Upper lobe of right lung (tissue), 1 donor: ENCODE results near the gene CAMTA1. TPM values are rescaled to one million over a fixed set of nuclear protein-coding genes. Genes with fewer than 3 reads are reported as not detected.

Experiments
- ATAC-seq: fragments of 200-7000 bp; cut with Tn5 transposase; one replicate; pipeline ENCODE4 v1.9.1; 2020; ENCODE audit warnings: mild to moderate bottlenecking, moderate library complexity
- DNase-seq: peaks from one replicate; pipeline ENCODE4 v3.0.0-alpha.2; 2020
- H3K27ac ChIP-seq: fragments of 200-600 bp; one replicate; pipeline ENCODE4 v1.8.0; 2022
- H3K27me3 ChIP-seq: fragments of 200-600 bp; one replicate; pipeline ENCODE4 v1.8.0; 2022; ENCODE audit warnings: mild to moderate bottlenecking
- H3K36me3 ChIP-seq: fragments of 200-600 bp; one replicate; pipeline ENCODE4 v1.8.0; 2022
- H3K4me1 ChIP-seq: fragments of 200-600 bp; one replicate; pipeline ENCODE4 v1.8.0; 2022
- H3K4me3 ChIP-seq: fragments of 200-600 bp; one replicate; pipeline ENCODE4 v1.8.0; 2022; ENCODE audit warnings: mild to moderate bottlenecking
- H3K9me3 ChIP-seq: fragments of 200-600 bp; one replicate; pipeline ENCODE4 v1.8.0; 2022
- intact Hi-C: fragments of 100-400 bp; cut with DNase I; formaldehyde crosslinking; loops from one replicate; pipeline ENCODE4 v1.11.0; 2022
- total RNA-seq: library from RNA; stranded (reverse); fragmentation: NEBNext Ultra II Directional; extraction: Animal tissue kit (Norgen Biotek cat#: 25700); gene quantifications from one replicate; pipeline ENCODE4 v1.2.1, GENCODE V29; 2021
- TF ChIP-seq, protein P1 (sequence below): fragments of 200-600 bp; IDR thresholded peaks from one replicate; pipeline ENCODE4 v1.8.0; 2022; ENCODE audit warnings: antibody characterized with exemption
- donor health status: DM: no; HTN: yes; CAD: no; lungs with severe emphysema.

Gene CAMTA1
- total RNA-seq, 1 donor from 2014 or later: 63.4 TPM

DNA sequence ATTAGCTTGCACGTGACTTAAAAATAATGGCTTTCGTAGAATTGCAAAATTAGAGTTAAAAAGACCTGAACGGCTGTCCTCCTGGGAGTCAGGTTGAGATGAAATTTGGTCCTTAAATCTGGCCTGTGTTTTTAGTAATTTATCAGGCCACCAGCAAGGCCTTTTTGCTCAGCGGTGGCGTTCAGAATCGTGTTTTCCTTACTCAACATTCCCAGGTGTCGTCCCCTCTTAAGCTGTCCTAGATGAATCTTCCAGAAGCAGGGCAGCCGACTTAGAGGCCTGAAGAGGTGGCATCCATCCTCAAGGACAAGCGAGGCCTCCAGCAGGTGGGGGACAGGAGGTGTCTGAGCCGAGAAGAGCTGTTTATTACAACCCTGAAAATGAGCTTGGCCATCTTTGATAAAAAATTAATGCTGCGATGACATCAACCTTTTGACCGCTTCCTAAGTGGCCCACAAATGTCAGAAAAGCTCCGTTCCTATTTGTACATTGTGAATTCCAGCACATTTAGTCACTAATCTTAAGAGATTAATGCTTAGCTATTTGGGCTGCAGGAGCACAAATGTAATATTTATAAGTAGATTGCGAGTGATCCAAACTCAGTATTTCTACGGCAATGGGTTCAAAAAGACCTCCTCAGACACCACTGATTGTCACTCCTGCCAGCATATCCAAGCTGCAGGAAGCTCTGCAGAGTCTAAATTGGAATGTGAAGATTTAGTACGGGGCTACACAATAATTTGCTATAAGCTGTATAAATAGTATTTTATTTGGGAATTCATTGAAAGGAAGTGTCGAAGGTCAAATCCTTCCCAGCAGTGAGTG, 641.7 kb downstream of the CAMTA1 start:
- Histone ChIP-seq H3K27me3 (no peaks in the 10 kb centered on the region), H3K4me1 (no peaks in the 10 kb centered on the region), H3K36me3 (no peaks in the 10 kb centered on the region), H3K9me3 (no peaks in the 10 kb centered on the region), H3K4me3 (no peak overlapping the region), H3K27ac (no peak overlapping the region)
- ATAC-seq (no peak), DNase-seq (no peak)
- intact Hi-C loops: no loop called here
- TF ChIP-seq, protein P1, sequence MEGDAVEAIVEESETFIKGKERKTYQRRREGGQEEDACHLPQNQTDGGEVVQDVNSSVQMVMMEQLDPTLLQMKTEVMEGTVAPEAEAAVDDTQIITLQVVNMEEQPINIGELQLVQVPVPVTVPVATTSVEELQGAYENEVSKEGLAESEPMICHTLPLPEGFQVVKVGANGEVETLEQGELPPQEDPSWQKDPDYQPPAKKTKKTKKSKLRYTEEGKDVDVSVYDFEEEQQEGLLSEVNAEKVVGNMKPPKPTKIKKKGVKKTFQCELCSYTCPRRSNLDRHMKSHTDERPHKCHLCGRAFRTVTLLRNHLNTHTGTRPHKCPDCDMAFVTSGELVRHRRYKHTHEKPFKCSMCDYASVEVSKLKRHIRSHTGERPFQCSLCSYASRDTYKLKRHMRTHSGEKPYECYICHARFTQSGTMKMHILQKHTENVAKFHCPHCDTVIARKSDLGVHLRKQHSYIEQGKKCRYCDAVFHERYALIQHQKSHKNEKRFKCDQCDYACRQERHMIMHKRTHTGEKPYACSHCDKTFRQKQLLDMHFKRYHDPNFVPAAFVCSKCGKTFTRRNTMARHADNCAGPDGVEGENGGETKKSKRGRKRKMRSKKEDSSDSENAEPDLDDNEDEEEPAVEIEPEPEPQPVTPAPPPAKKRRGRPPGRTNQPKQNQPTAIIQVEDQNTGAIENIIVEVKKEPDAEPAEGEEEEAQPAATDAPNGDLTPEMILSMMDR: no peak

DNA sequence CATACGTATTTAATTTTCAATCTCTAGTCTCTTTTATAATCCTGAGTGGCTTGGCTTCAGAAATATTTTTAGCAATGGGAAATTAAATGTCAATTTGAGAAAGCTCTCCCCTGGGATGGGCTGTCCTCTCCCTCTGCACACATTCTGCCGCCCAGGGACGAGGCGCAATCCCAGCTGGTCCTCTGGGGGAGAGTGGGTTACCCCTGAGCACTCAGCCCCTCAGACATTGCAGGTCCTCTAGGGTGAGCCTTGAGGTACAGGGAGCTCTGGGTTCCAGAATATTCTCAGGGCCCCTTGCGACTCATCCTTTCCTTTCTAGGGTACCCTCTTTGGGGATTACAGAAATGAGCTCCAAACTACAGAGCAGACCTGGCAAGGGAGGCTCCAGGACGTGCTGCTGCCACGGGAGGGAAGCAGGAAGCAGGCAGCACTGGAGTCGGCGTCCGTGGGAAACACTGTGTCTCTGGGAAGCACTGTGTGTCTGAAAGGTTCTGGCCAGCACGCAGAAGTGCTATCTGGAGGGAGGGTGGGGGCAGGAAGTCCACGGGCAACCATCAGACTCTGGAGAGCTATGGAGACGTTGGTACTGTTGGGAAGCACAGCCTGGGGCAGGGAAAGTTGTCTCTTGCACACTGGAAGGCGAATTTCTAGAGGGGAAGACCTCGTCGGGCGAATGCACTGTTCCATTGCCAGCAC, 642.5 kb downstream of the CAMTA1 start:
- DNase-seq: no peak
- H3K27ac ChIP-seq: no peak overlapping the region
- TF ChIP-seq, protein P1: no peak
- intact Hi-C loops: no loop called here
- H3K36me3 ChIP-seq: no peaks in the 10 kb centered on the region
- no peaks in the 10 kb centered on the region for H3K9me3 ChIP-seq
- ATAC-seq: no peak
- H3K4me3 ChIP-seq: no peak overlapping the region
- H3K27me3 ChIP-seq: no peaks in the 10 kb centered on the region
- H3K4me1 ChIP-seq: no peaks in the 10 kb centered on the region

DNA sequence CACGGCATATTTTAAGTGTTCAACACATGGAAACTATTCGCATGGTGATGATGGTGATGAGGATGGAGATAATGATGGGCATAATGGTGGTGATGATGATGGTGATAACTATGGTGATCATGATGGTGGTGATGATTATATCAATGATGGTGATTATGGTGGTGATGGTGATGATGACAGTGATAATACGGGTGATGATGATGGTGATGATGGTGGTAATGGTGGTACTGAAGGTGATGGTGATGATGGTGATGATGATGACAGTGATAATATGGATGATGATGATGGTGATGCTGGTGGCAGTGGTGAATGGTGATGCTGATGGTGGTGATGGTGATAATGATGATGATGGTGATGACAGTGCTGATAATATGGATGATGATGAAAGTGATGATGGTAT, 644.0 kb downstream of the CAMTA1 start:
- intact Hi-C loops: no loop called here

DNA sequence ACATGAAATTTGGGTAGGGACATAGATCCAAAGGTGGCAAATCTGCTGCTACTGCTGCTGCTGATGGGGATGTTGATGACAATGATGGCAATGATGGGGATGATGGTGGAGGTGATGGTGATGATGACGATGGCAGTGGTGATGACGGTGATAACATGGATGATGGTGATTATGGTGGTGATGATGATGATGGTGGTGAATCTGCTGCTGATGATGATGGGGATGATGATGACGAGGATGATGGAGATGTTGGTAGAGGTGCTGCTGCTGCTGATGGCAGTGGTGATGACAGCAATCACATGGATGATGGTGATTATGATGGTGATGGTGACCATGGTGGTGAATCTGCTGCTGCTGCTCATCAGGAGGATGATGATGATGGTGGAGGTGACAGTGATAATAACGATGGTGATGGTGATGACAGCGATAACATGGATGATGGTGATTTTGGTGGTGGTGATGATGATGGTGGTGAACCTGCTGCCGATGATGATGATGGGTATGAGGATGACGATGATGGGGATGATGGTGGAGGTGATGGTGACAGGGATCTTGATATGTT, 644.9 kb downstream of the CAMTA1 start:
- Histone ChIP-seq H3K27me3 (no peaks in the 10 kb centered on the region), H3K9me3 (no peaks in the 10 kb centered on the region), H3K4me3 (no peak overlapping the region), H3K27ac (no peak overlapping the region), H3K4me1 (no peaks in the 10 kb centered on the region), H3K36me3 (no peaks in the 10 kb centered on the region)
- ATAC-seq (no peak), DNase-seq (no peak)
- TF ChIP-seq, protein P1: no peak
- intact Hi-C loops: no loop called here

More for the DNA sequence above, 644.0 kb downstream of the CAMTA1 start:
- Histone ChIP-seq H3K36me3 (no peaks in the 10 kb centered on the region), H3K4me1 (no peaks in the 10 kb centered on the region), H3K27ac (no peak overlapping the region), H3K27me3 (no peaks in the 10 kb centered on the region), H3K9me3 (no peaks in the 10 kb centered on the region), H3K4me3 (no peak overlapping the region)
- TF ChIP-seq, protein P1: no peak
- DNase-seq: no peak
- no peak for ATAC-seq

DNA sequence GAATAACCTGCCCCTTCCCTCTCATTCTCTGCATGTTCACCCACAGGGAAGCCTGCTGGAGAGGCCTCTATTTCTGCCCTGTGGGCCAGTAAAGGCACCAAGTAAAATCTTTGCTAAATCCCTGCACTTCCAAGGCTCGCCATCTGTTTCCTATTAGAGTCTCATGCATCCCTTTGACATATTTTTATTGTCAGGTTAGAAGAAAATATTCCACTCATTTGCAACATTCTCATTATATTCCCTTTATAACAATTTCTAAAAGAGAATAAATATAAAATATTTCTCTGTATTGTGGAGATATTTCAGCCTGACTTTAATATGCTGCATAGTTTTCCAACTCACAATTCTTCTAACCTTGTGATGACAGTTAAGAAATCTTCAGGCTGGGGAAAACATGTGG, 645.4 kb downstream of the CAMTA1 start:
- no peak overlapping the region for H3K4me3 ChIP-seq
- TF ChIP-seq, protein P1: no peak
- H3K4me1 ChIP-seq: no peaks in the 10 kb centered on the region
- intact Hi-C loops: no loop called here
- no peaks in the 10 kb centered on the region for H3K36me3 ChIP-seq
- no peak for ATAC-seq
- no peak for DNase-seq
- H3K27me3 ChIP-seq: no peaks in the 10 kb centered on the region
- no peaks in the 10 kb centered on the region for H3K9me3 ChIP-seq
- H3K27ac ChIP-seq: no peak overlapping the region
